A549 (cell line): ENCODE measurements around the gene EZH1. TPM values are rescaled to one million over a fixed set of nuclear protein-coding genes. Genes with fewer than 3 reads are reported as not detected.
A peak's percentile ranks its signal among the peaks of the same experiment; 100 is the strongest.

ENCODE experiments used
- ATAC-seq, 2 experiments: fragments of 200-7000 bp in 1 of 2; fragments of >200 bp in 1 of 2; cut with Nextera tagmentation in 1 of 2; cut with Tn5 transposase in 1 of 2; 3 replicates each; pipeline versions ENCODE4 v1.8.0 to v1.9.1; 2018 to 2020; ENCODE audit warnings: mild to moderate bottlenecking in 1 of 2, moderate library complexity in 1 of 2
- CTCF ChIA-PET: fragments of 300-600 bp; sonication (Branson Sonifier 250); formaldehyde crosslinking; extraction: SDS; loops from one replicate; lab custom pipeline; 2021; ENCODE audit warnings: antibody characterized with exemption, inconsistent platforms; lab: Yijun Ruan, JAX
- POLR2A ChIA-PET: fragments of 350-600 bp; formaldehyde crosslinking; extraction: SDS; loops from one replicate; lab custom pipeline; 2021; ENCODE audit warnings: antibody characterized with exemption, inconsistent platforms; lab: Yijun Ruan, JAX
- DNase-seq, 2 experiments: peaks; one replicate each; pipeline versions ENCODE4 v3.0.0 to v3.0.0-alpha.2; 2011 to 2016; ENCODE audit warnings: low read depth in 1 of 2, low spot score in 1 of 2
- FAIRE-seq: peaks from 2 replicates; lab custom pipeline; 2011; peaks lifted over from hg19 to GRCh38; lab: Jason Lieb, UNC
- H3K27ac ChIP-seq, 2 experiments: fragments of >200 bp; sonication (Bioruptor Twin); formaldehyde crosslinking; 3 replicates each; pipeline ENCODE4 v1.5.1; 2016 to 2017
- H3K4me1 ChIP-seq: fragments of >200 bp; sonication (Bioruptor Twin); formaldehyde crosslinking; 3 replicates; pipeline ENCODE4 v1.6.1; 2016
- H3K4me2 ChIP-seq: fragments of >200 bp; sonication (Bioruptor Twin); formaldehyde crosslinking; 3 replicates; pipeline ENCODE4 v1.6.1; 2016
- H3K4me3 ChIP-seq: fragments of >200 bp; sonication (Bioruptor Twin); formaldehyde crosslinking; 3 replicates; pipeline ENCODE4 v1.5.1; 2016
- H3K9me3 ChIP-seq: fragments of >200 bp; sonication (Bioruptor Twin); formaldehyde crosslinking; 3 replicates; pipeline ENCODE4 v1.6.1; 2016
- ATOH8 ChIP-seq: fragments of 250-450 bp; sonication (Bioruptor Pico); IDR thresholded peaks from 2 replicates; pipeline ENCODE4 v1.5.0; 2020; ENCODE audit warnings: low read depth, mild to moderate bottlenecking, moderate library complexity
- BHLHE40 ChIP-seq: IDR thresholded peaks from 2 replicates; pipeline ENCODE4 v1.6.1; 2012; ENCODE audit warnings: low read depth, low read length, inconsistent platforms
- CBX2 ChIP-seq: fragments of 200-600 bp; sonication (generic); IDR thresholded peaks from 2 replicates; pipeline ENCODE4 v1.6.1; 2016; ENCODE audit warnings: low read depth, mild to moderate bottlenecking, borderline replicate concordance
- CTCF ChIP-seq: fragments of >200 bp; sonication (Bioruptor Twin); formaldehyde crosslinking; IDR thresholded peaks from 3 replicates; pipeline ENCODE4 v1.5.1; 2016
- EP300 ChIP-seq, 2 experiments: fragments of >200 bp; sonication (Bioruptor Twin); formaldehyde crosslinking; IDR thresholded peaks; 2 replicates in 1 of 2; 3 replicates in 1 of 2; pipeline ENCODE4 v1.6.1; 2016 to 2017
- FOSB ChIP-seq: fragments of 250-450 bp; sonication (Bioruptor Pico); IDR thresholded peaks from 2 replicates; pipeline ENCODE4 v1.5.0; 2020; ENCODE audit warnings: mild to moderate bottlenecking, moderate library complexity
- FOSL2 ChIP-seq, 2 experiments: fragments of 450-650 bp in 1 of 2; fragments of >200 bp in 1 of 2; sonication (Bioruptor Twin) in 1 of 2; formaldehyde crosslinking; IDR thresholded peaks; 2 replicates each; pipeline versions ENCODE4 v1.5.0 to v1.6.1; 2016 to 2020; ENCODE audit warnings: mild to moderate bottlenecking in 1 of 2, moderate library complexity in 1 of 2
- GATA3 ChIP-seq: IDR thresholded peaks from 2 replicates; pipeline ENCODE4 v1.6.1; 2012; ENCODE audit warnings: borderline replicate concordance
- HDAC2 ChIP-seq: fragments of 200-600 bp; sonication (generic); IDR thresholded peaks from 2 replicates; pipeline ENCODE4 v1.6.1; 2016
- HES2 ChIP-seq: fragments of >200 bp; sonication (Bioruptor Twin); formaldehyde crosslinking; IDR thresholded peaks from 2 replicates; pipeline ENCODE4 v1.6.1; 2016
- HEYL ChIP-seq: fragments of 250-450 bp; sonication (Bioruptor Pico); IDR thresholded peaks from 2 replicates; pipeline ENCODE4 v1.8.0; 2021; ENCODE audit warnings: mild to moderate bottlenecking, moderate library complexity
- HOXB5 ChIP-seq: fragments of 250-450 bp; sonication (Bioruptor Pico); IDR thresholded peaks from 2 replicates; pipeline ENCODE4 v1.5.0; 2020; ENCODE audit warnings: mild to moderate bottlenecking, moderate library complexity
- JUN ChIP-seq, 2 experiments: fragments of >200 bp; sonication (Bioruptor Twin); formaldehyde crosslinking; IDR thresholded peaks; 2 replicates in 1 of 2; 3 replicates in 1 of 2; pipeline ENCODE4 v1.6.1; 2016 to 2017
- KDM1A ChIP-seq: fragments of 200-600 bp; sonication (generic); IDR thresholded peaks from 2 replicates; pipeline ENCODE4 v1.6.1; 2016; ENCODE audit warnings: low read depth, mild to moderate bottlenecking
- MAZ ChIP-seq: fragments of 150-350 bp; IDR thresholded peaks from 2 replicates; pipeline ENCODE4 v1.6.1; 2014; ENCODE audit warnings: antibody characterized with exemption, low read depth, low read length, borderline replicate concordance
- MYC ChIP-seq: IDR thresholded peaks from 2 replicates; pipeline ENCODE4 v1.6.1; 2012; ENCODE audit warnings: mild to moderate bottlenecking, inconsistent platforms, low read length, improper control_type of control experiment, borderline replicate concordance
- NPAS2 ChIP-seq: fragments of 250-450 bp; sonication (Bioruptor Pico); IDR thresholded peaks from 2 replicates; pipeline ENCODE4 v1.8.0; 2022; ENCODE audit warnings: mild to moderate bottlenecking, moderate library complexity, borderline replicate concordance
- PHF8 ChIP-seq: fragments of 200-600 bp; sonication (generic); IDR thresholded peaks from 2 replicates; pipeline ENCODE4 v1.6.1; 2016; ENCODE audit warnings: low read depth, mild to moderate bottlenecking, antibody characterized with exemption, moderate library complexity, borderline replicate concordance
- POLR2A ChIP-seq: IDR thresholded peaks from 2 replicates; pipeline ENCODE4 v1.6.1; 2012; ENCODE audit warnings: mild to moderate bottlenecking, low read length
- RAD21 ChIP-seq, 2 experiments: fragments of >200 bp in 1 of 2; sonication (Bioruptor Twin) in 1 of 2; formaldehyde crosslinking in 1 of 2; IDR thresholded peaks in 1 of 2; conservative IDR thresholded peaks in 1 of 2; 2 replicates in 1 of 2; 3 replicates in 1 of 2; pipeline ENCODE4 v1.6.1; 2012 to 2018; ENCODE audit warnings: inconsistent platforms in 1 of 2
- RARB ChIP-seq: fragments of 250-450 bp; sonication (Bioruptor Pico); IDR thresholded peaks from 2 replicates; pipeline ENCODE4 v1.8.0; 2021; ENCODE audit warnings: mild to moderate bottlenecking, moderate library complexity
- RCOR1 ChIP-seq: fragments of 150-350 bp; IDR thresholded peaks from 2 replicates; pipeline ENCODE4 v1.6.1; 2014; ENCODE audit warnings: antibody characterized with exemption, low read length, low read depth
- RNF2 ChIP-seq: fragments of 200-600 bp; sonication (generic); IDR thresholded peaks from 2 replicates; pipeline ENCODE4 v1.6.1; 2016; ENCODE audit warnings: low read depth, mild to moderate bottlenecking, antibody characterized with exemption, moderate library complexity, borderline replicate concordance
- SMC3 ChIP-seq: fragments of >200 bp; sonication (Bioruptor Twin); formaldehyde crosslinking; IDR thresholded peaks from 3 replicates; pipeline ENCODE4 v1.6.1; 2018; ENCODE audit warnings: inconsistent platforms
- TFCP2L1 ChIP-seq: fragments of 250-450 bp; sonication (Bioruptor Pico); IDR thresholded peaks from 2 replicates; pipeline ENCODE4 v1.5.0; 2021; ENCODE audit warnings: mild to moderate bottlenecking
- TP53 ChIP-seq: fragments of 250-450 bp; sonication (Bioruptor Pico); IDR thresholded peaks from 2 replicates; pipeline ENCODE4 v1.5.0; 2021; ENCODE audit warnings: mild to moderate bottlenecking, moderate library complexity
- ZSCAN20 ChIP-seq: fragments of 250-450 bp; sonication (Bioruptor Pico); IDR thresholded peaks from 2 replicates; pipeline ENCODE4 v1.8.0; 2022; ENCODE audit warnings: mild to moderate bottlenecking, moderate library complexity
- WGBS: methylation state at CpG from one replicate; pipeline ENCODE4 v1.1.6; 2017; ENCODE audit errors: missing lambda C conversion rate; 5-methylcytosine and 5-hydroxymethylcytosine counted together
- polyA plus RNA-seq, 4 experiments: library from polyadenylated mRNA; depleted of rRNA in 3 of 4; stranded (reverse); fragments of >200 nt; fragmentation: RNase III in 1 of 4; extraction: RNeasy Plus Mini Kit Qiagen cat#74134 plus additional on column Dnase treatment in 1 of 4; gene quantifications; 2 replicates in 3 of 4; 3 replicates in 1 of 4; pipeline ENCODE4 v1.2.3, GENCODE V29; 2011 to 2017
- TF ChIP-seq, protein P1 (sequence below): IDR thresholded peaks from 2 replicates; pipeline ENCODE4 v1.6.1; 2012
- TF ChIP-seq, protein P2 (sequence below): fragments of 250-450 bp; sonication (Bioruptor Pico); IDR thresholded peaks from 2 replicates; pipeline ENCODE4 v1.5.0; 2021; ENCODE audit warnings: mild to moderate bottlenecking, moderate library complexity, borderline replicate concordance
- TF ChIP-seq, protein P3 (sequence below): IDR thresholded peaks from 2 replicates; pipeline ENCODE4 v1.6.1; 2012; ENCODE audit warnings: low read depth, borderline replicate concordance

The EZH1 gene
- polyA plus RNA-seq, 2 of the 4 experiments (the other 2 are of a cell fraction): 20.1 to 41.1 TPM

DNA sequence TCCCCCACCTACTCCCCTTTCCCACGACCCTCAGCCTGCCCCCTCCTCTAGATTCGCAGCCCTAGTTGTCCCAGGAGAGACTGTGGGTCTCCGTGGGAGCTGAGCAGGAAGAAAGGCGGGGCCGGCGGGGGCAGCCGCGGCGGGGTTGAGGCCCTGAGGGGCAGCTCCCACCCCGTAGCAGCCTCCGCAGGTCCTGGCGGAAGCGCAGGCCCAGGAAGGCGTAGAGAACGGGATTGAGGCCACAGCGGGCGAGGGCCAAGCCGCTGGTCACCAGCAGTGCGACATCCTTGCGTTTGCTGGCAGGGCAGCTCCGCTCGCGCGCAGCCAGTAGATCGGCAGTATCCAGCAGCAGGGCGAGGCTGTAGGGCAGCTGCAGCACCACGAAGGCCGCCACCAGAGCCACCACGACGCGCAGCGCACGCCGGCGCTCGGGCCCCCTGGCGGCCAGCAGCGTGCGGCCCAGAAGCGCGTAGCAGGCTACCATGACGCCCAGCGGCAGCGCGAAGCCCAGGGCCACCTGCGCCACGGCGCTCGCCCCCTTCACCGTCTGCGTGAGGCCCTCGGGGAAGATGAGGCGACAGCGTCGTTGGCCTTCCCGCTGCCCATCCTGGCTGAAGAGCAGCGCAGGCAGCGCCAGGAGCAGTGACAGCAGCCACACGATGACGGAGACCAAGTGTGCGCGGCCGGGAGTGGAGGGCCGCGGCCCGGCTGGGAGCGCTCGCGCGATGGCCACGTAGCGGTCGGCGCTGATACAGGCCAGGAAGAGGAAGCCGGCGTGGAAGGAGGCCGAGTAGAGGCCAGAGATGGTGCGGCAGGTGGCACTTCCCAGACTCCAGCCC lies 65.1 kb downstream of the EZH1 start:
- DNase-seq (peak; percentile 91 to 92), FAIRE-seq (no peak), ATAC-seq (peak; percentile 40 to 68)
- Histone ChIP-seq H3K4me3 (peak overlapping the region; percentile 54), H3K4me2 (peak overlapping the region; percentile 91), H3K27ac (peak overlapping the region; percentile 92 to 98), H3K4me1 (peaks cover 44% of the 10 kb centered on the region), H3K9me3 (no peaks in the 10 kb centered on the region)
- 30% methylated on average over 66 of the region's 78 CpGs for WGBS
- TF ChIP-seq KDM1A (0 out of 2 replicates have a peak, but pooled peaks have one; percentile 17), RNF2 (peak; percentile 94; the same call in 1 of the 2 replicates), HDAC2 (peak; percentile 44; the same call in 1 of the 2 replicates), TFCP2L1 (CRISPR knock-in tag) (peak; percentile 84; the same call in 1 of the 2 replicates), FOSL2 (IDR thresholded peaks at IDR 0.05) (no peak), FOSL2 (CRISPR knock-in tag; IDR thresholded peaks at IDR 0.05) (0 out of 2 replicates have a peak, but pooled peaks have one; percentile 14), ZSCAN20 (CRISPR knock-in tag) (0 out of 2 replicates have a peak, but pooled peaks have one; percentile 35), MAZ (no peak), PHF8 (peak; percentile 43; the same call in 1 of the 2 replicates), BHLHE40 (no peak; the same call in 1 of the 2 replicates), EP300 (IDR thresholded peaks at IDR 0.05) (no peak), RARB (CRISPR knock-in tag) (0 out of 2 replicates have a peak, but pooled peaks have one; percentile 39), CTCF (peak; percentile 86), POLR2A (peak; percentile 58), GATA3 (peak; percentile 56), RAD21 (conservative IDR thresholded peaks at IDR 0.05 in 1 of 2, IDR thresholded peaks at IDR 0.05 in 1 of 2) (peak; percentile 58 to 87; a peak in 4 of 5 replicates), FOSB (CRISPR knock-in tag) (no peak), SMC3 (peak; percentile 96), ATOH8 (CRISPR knock-in tag) (peak; percentile 90), JUN (IDR thresholded peaks at IDR 0.05) (peak in 1 of 2 experiments; percentile 63; a peak in 1 of 5 replicates), HEYL (CRISPR knock-in tag) (peak; percentile 63; the same call in 1 of the 2 replicates), HOXB5 (CRISPR knock-in tag) (peak; percentile 91), CBX2 (no peak), RCOR1 (no peak), TP53 (no peak), NPAS2 (peak; percentile 76; the same call in 1 of the 2 replicates), HES2 (no peak), MYC (peak; percentile 95)
- TF ChIP-seq, protein P1, sequence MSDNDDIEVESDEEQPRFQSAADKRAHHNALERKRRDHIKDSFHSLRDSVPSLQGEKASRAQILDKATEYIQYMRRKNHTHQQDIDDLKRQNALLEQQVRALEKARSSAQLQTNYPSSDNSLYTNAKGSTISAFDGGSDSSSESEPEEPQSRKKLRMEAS: peak; percentile 100
- TF ChIP-seq, protein P2, sequence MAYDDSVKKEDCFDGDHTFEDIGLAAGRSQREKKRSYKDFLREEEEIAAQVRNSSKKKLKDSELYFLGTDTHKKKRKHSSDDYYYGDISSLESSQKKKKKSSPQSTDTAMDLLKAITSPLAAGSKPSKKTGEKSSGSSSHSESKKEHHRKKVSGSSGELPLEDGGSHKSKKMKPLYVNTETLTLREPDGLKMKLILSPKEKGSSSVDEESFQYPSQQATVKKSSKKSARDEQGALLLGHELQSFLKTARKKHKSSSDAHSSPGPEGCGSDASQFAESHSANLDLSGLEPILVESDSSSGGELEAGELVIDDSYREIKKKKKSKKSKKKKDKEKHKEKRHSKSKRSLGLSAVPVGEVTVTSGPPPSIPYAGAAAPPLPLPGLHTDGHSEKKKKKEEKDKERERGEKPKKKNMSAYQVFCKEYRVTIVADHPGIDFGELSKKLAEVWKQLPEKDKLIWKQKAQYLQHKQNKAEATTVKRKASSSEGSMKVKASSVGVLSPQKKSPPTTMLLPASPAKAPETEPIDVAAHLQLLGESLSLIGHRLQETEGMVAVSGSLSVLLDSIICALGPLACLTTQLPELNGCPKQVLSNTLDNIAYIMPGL: no peak; the same call in 1 of the 2 replicates
- TF ChIP-seq, protein P3, sequence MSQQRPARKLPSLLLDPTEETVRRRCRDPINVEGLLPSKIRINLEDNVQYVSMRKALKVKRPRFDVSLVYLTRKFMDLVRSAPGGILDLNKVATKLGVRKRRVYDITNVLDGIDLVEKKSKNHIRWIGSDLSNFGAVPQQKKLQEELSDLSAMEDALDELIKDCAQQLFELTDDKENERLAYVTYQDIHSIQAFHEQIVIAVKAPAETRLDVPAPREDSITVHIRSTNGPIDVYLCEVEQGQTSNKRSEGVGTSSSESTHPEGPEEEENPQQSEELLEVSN: peak; percentile 99
- ChIA-PET POLR2A (interaction anchor here (0.6 to 4.9 kb wide), 8 partner anchors 12 to 1235 kb away, joined by 3 to 63 read pairs (median 13); partner anchors contain the start of genes PSMC3IP, RETREG3 and TUBG1), CTCF (interaction anchor here (0.6 to 15.7 kb wide), 54 partner anchors 10 to 634 kb away, joined by 3 to 394 read pairs (median 4); partner anchors contain the start of genes BECN1, MLX, PSMC3IP and PSME3)
